CD14-positive monocyte (primary cell): Measurements from ENCODE around the gene UNC13C. TPM values are rescaled to one million over a fixed set of nuclear protein-coding genes. Genes with fewer than 3 reads are reported as not detected.

ENCODE experiments used
- DNase-seq, 3 donors: peaks; one replicate each; pipeline ENCODE4 v3.0.0-alpha.2; 2011 to 2022
- H2AFZ ChIP-seq: 2 replicates; pipeline ENCODE4 v1.6.0; 2012; ENCODE audit warnings: mild to moderate bottlenecking, low read depth, low read length, inconsistent platforms; ENCODE audit not compliant: insufficient read depth, poor library complexity, severe bottlenecking
- H3K27ac ChIP-seq, 2 donors: 1 replicate in 1 of 2; 2 replicates in 1 of 2; pipeline ENCODE4 v1.5.1; 2012 to 2013; ENCODE audit warnings: low read length in 2 of 2, control low read depth in 1 of 2, inconsistent platforms in 1 of 2, low read depth in 1 of 2, mild to moderate bottlenecking in 1 of 2
- H3K27me3 ChIP-seq, 2 donors: one replicate each; pipeline versions ENCODE4 v1.6.0 to v1.6.1; 2011 to 2013; ENCODE audit warnings: low read length in 2 of 2; ENCODE audit not compliant: control insufficient read depth in 2 of 2, insufficient read depth in 2 of 2
- H3K36me3 ChIP-seq, 2 donors: replicated peaks in 1 of 2; 1 replicate in 1 of 2; 2 replicates in 1 of 2; pipeline versions ENCODE4 v1.5.1 to v1.6.1; 2012 to 2013; ENCODE audit warnings: low read length in 2 of 2, control low read depth in 1 of 2, inconsistent platforms in 1 of 2, mild to moderate bottlenecking in 1 of 2; ENCODE audit not compliant: insufficient read depth in 2 of 2, control insufficient read depth in 1 of 2
- H3K4me1 ChIP-seq, 2 donors: 1 replicate in 1 of 2; 2 replicates in 1 of 2; pipeline versions ENCODE4 v1.5.1 to v1.6.1; 2012 to 2013; ENCODE audit warnings: low read length in 2 of 2, control low read depth in 1 of 2, inconsistent platforms in 1 of 2, mild to moderate bottlenecking in 1 of 2, moderate library complexity in 1 of 2; ENCODE audit not compliant: insufficient read depth in 2 of 2, control insufficient read depth in 1 of 2
- H3K4me2 ChIP-seq: replicated peaks from 2 replicates; pipeline ENCODE3; 2012; ENCODE audit warnings: low read length, moderate library complexity, mild to moderate bottlenecking; ENCODE audit not compliant: poor library complexity, severe bottlenecking; ENCODE audit errors: extremely low read depth
- H3K4me3 ChIP-seq, 3 experiments: fragments of 200-600 bp in 1 of 3; sonication (generic) in 1 of 3; replicated peaks in 1 of 3; 1 replicate in 2 of 3; 2 replicates in 1 of 3; pipeline ENCODE4 v1.5.1; 2011 to 2013; ENCODE audit warnings: low read length in 3 of 3, mild to moderate bottlenecking in 3 of 3, control low read depth in 2 of 3, low read depth in 2 of 3, inconsistent platforms in 1 of 3, moderate library complexity in 1 of 3
- H3K79me2 ChIP-seq: 2 replicates; pipeline ENCODE4 v1.6.0; 2012; ENCODE audit warnings: mild to moderate bottlenecking, control low read depth, inconsistent platforms, low read length, moderate library complexity; ENCODE audit not compliant: insufficient read depth
- H3K9ac ChIP-seq: 2 replicates; pipeline ENCODE4 v1.6.0; 2017; ENCODE audit warnings: low read length, mild to moderate bottlenecking; ENCODE audit not compliant: insufficient read depth, poor library complexity, severe bottlenecking
- H3K9me3 ChIP-seq, 2 donors: replicated peaks in 1 of 2; 1 replicate in 1 of 2; 2 replicates in 1 of 2; pipeline versions ENCODE4 v1.5.1 to v1.6.1; 2012 to 2013; ENCODE audit warnings: low read length in 2 of 2, control low read depth in 1 of 2; ENCODE audit not compliant: control insufficient read depth in 1 of 2, insufficient read depth in 1 of 2
- H4K20me1 ChIP-seq: 2 replicates; pipeline ENCODE4 v1.6.0; 2012; ENCODE audit warnings: mild to moderate bottlenecking, low read length, control low read depth, moderate library complexity; ENCODE audit not compliant: insufficient read depth
- H3K27ac Mint-ChIP-seq, 7 donors: one replicate each; pipeline ENCODE4 v1.8.0; 2020; ENCODE audit warnings: mild to moderate bottlenecking in 7 of 7, mixed read lengths in 7 of 7, moderate library complexity in 6 of 7, inconsistent platforms in 2 of 7
- H3K27me3 Mint-ChIP-seq, 3 donors: one replicate each; pipeline ENCODE4 v1.8.0; 2021 to 2022; ENCODE audit warnings: low read depth in 3 of 3, mild to moderate bottlenecking in 3 of 3, mixed read lengths in 3 of 3, moderate library complexity in 3 of 3, inconsistent platforms in 1 of 3
- H3K36me3 Mint-ChIP-seq, 2 donors: one replicate each; pipeline ENCODE4 v1.8.0; 2020; ENCODE audit warnings: mixed read lengths in 2 of 2, inconsistent platforms in 1 of 2, mild to moderate bottlenecking in 1 of 2
- H3K4me1 Mint-ChIP-seq: one replicate; pipeline ENCODE4 v1.8.0; 2020; ENCODE audit warnings: mild to moderate bottlenecking, mixed read lengths
- H3K4me3 Mint-ChIP-seq, 2 donors: one replicate each; pipeline ENCODE4 v1.8.0; 2020; ENCODE audit warnings: mild to moderate bottlenecking in 2 of 2, mixed read lengths in 2 of 2, moderate library complexity in 1 of 2
- H3K9me3 Mint-ChIP-seq, 7 donors: one replicate each; pipeline ENCODE4 v1.8.0; 2020 to 2022; ENCODE audit warnings: mixed read lengths in 7 of 7, mild to moderate bottlenecking in 6 of 7, moderate library complexity in 6 of 7, inconsistent platforms in 2 of 7
- WGBS: methylation state at CpG from one replicate; pipeline ENCODE4 v1.1.5; 2013; ENCODE audit warnings: missing lambda C conversion rate; ENCODE audit not compliant: insufficient coverage; 5-methylcytosine and 5-hydroxymethylcytosine counted together
- intact Hi-C, 2 donors: fragments of 100-400 bp; cut with micrococcal nuclease; formaldehyde crosslinking; loops; one replicate each; pipeline versions ENCODE4 v1.15.0 to v1.15.1; 2023
- polyA plus RNA-seq, 3 donors: library from polyadenylated mRNA; depleted of rRNA in 1 of 3; unstranded in 2 of 3; stranded (reverse) in 1 of 3; fragments of 300-500 nt in 2 of 3; fragments of >200 nt in 1 of 3; fragmentation: Illumina TruSeq in 2 of 3; gene quantifications; 1 replicate in 2 of 3; 2 replicates in 1 of 3; pipeline ENCODE4 v1.2.3, GENCODE V29; 2012 to 2021
- TF ChIP-seq, protein P1 (sequence below): fragments of 200-600 bp; IDR thresholded peaks from one replicate; pipeline ENCODE4 v1.8.0; 2022; ENCODE audit warnings: antibody characterized with exemption, mild to moderate bottlenecking

The UNC13C gene
- polyA plus RNA-seq, 3 donors: not detected

DNA sequence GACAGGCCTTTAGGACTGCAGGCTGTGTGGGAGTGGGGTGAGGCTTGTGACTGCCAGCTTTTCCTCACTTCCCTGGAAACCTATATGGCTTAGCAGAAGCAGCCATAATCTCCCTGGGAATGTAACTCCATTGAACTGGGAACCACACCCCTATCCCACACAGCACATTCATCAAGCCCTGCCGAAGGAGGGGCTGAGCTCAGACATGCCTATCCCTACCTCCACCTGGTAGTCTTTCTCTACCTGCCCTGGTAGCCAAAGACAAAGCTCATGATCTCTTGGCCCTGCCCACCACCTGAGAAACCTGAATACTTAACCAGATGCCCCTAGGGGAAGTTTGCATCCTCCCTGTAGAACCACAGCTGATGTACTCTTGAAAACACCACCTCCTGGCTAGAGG is 219.8 kb downstream of the UNC13C start:
- no peak overlapping the region for H3K4me2 ChIP-seq
- H3K9me3 Mint-ChIP-seq: peaks cover 5 to 22% (median 15%) of the 10 kb centered on the region in 7 donors
- intact Hi-C loops: no loop called here
- H3K4me3 ChIP-seq: no peak overlapping the region
- no peak overlapping the region for H3K9ac ChIP-seq
- DNase-seq: no peak
- H3K4me3 Mint-ChIP-seq: no peak overlapping the region
- no peak overlapping the region for H3K27ac Mint-ChIP-seq
- no peaks in the 10 kb centered on the region for H3K79me2 ChIP-seq
- H3K9me3 ChIP-seq: peaks cover 9 to 10% of the 10 kb centered on the region in 2 donors
- no peak overlapping the region for H2AFZ ChIP-seq
- TF ChIP-seq, protein P1, sequence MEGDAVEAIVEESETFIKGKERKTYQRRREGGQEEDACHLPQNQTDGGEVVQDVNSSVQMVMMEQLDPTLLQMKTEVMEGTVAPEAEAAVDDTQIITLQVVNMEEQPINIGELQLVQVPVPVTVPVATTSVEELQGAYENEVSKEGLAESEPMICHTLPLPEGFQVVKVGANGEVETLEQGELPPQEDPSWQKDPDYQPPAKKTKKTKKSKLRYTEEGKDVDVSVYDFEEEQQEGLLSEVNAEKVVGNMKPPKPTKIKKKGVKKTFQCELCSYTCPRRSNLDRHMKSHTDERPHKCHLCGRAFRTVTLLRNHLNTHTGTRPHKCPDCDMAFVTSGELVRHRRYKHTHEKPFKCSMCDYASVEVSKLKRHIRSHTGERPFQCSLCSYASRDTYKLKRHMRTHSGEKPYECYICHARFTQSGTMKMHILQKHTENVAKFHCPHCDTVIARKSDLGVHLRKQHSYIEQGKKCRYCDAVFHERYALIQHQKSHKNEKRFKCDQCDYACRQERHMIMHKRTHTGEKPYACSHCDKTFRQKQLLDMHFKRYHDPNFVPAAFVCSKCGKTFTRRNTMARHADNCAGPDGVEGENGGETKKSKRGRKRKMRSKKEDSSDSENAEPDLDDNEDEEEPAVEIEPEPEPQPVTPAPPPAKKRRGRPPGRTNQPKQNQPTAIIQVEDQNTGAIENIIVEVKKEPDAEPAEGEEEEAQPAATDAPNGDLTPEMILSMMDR: no peak
- no peaks in the 10 kb centered on the region for H3K4me1 ChIP-seq
- no peaks in the 10 kb centered on the region for H4K20me1 ChIP-seq
- no peaks in the 10 kb centered on the region for H3K27me3 ChIP-seq
- H3K36me3 ChIP-seq: no peaks in the 10 kb centered on the region
- H3K36me3 Mint-ChIP-seq: no peaks in the 10 kb centered on the region
- H3K27me3 Mint-ChIP-seq: no peaks in the 10 kb centered on the region
- no peak overlapping the region for H3K27ac ChIP-seq
- no CpG with 5 or more reads among the region's 1 CpG for WGBS
- H3K4me1 Mint-ChIP-seq: no peaks in the 10 kb centered on the region

DNA sequence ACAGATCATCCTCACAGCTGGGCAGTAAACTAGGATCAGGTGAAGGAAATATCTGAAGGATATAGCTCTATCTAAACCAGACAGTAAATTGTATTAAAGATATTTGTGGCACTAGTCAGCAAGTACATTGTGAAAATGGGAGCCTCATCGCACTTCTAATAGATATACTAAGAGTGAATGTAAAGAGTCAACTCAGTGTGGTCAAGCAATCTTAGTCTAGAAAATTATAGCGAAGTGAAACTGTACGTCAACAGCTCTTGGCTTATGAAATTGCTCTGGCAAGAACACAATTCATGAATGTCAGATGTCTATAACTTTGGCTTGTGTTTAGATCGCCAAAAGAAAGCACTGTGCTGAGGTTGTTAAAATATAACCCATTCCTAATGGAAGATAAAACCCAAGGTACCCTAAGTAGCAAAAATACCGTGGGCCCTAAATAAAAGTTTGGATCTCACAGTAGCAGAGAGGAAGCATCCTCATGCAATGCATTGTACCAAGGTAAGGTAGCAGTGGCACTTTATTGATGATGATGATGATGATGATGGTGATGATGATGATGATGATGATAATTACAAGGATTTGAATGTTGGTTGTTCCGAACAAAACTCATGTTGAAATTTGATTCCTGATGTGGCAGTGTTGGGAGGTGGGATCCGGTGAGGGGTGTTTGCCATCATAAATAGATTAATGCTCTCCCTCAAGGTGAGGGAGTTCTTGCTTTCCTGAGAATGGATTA is 228.5 kb downstream of the UNC13C start:
- H3K36me3 Mint-ChIP-seq: no peaks in the 10 kb centered on the region
- WGBS: 76% methylated on average over 3 of the region's 7 CpGs
- peaks cover 0 to 6% (median 3%) of the 10 kb centered on the region in 7 donors for H3K9me3 Mint-ChIP-seq
- H3K27me3 Mint-ChIP-seq: no peaks in the 10 kb centered on the region
- no peak overlapping the region for H2AFZ ChIP-seq
- H3K4me2 ChIP-seq: no peak overlapping the region
- TF ChIP-seq, protein P1: no peak
- peaks cover 0 to 2% of the 10 kb centered on the region in 2 donors for H3K9me3 ChIP-seq
- H3K4me1 ChIP-seq: no peaks in the 10 kb centered on the region
- no peaks in the 10 kb centered on the region for H3K79me2 ChIP-seq
- no peaks in the 10 kb centered on the region for H3K4me1 Mint-ChIP-seq
- H3K27ac Mint-ChIP-seq: no peak overlapping the region
- H3K4me3 Mint-ChIP-seq: no peak overlapping the region
- no peaks in the 10 kb centered on the region for H3K27me3 ChIP-seq
- H3K9ac ChIP-seq: no peak overlapping the region
- no peak overlapping the region for H3K4me3 ChIP-seq
- DNase-seq: no peak
- H3K36me3 ChIP-seq: no peaks in the 10 kb centered on the region
- H3K27ac ChIP-seq: no peak overlapping the region
- no peaks in the 10 kb centered on the region for H4K20me1 ChIP-seq
- intact Hi-C loops: no loop called here
